ENCODE results near the gene TM7SF2. TPM values are rescaled to one million over a fixed set of nuclear protein-coding genes. Genes with fewer than 3 reads are reported as not detected.

The TM7SF2 gene
- total RNA-seq, 2 donors from 2014 or later = 22.8 to 26.8 TPM

Other genes with a start within 250 kb of the TM7SF2 start
- gene EHD1, start 233.3 kb upstream of the TM7SF2 start, total RNA-seq = 100 to 1,000 TPM; 136 to 159 TPM
- 10 to 100 TPM; 20.9 to 27.0 TPM for gene ATG2A, start 194.7 kb upstream of the TM7SF2 start, total RNA-seq
- 10 to 100 TPM; 15.0 to 24.0 TPM for gene PPP2R5B, start 187.2 kb upstream of the TM7SF2 start, total RNA-seq
- gene GPHA2, start 176.0 kb upstream of the TM7SF2 start, total RNA-seq = under 1 TPM; 0.58 to 0.81 TPM
- 1 to 10 TPM; 1.7 to 2.7 TPM for gene MAJIN, start 139.8 kb upstream of the TM7SF2 start, total RNA-seq
- gene BATF2, start 114.9 kb upstream of the TM7SF2 start, total RNA-seq = under 1 TPM; 0.31 to 0.39 TPM
- 100 to 1,000 TPM in 1 of 2 donors, 10 to 100 TPM in 1; 96.0 to 101 TPM for gene ARL2, start 97.7 kb upstream of the TM7SF2 start, total RNA-seq
- gene SNX15, start 84.4 kb upstream of the TM7SF2 start, total RNA-seq = 10 to 100 TPM; 31.5 to 38.7 TPM
- gene SAC3D1, start 70.7 kb upstream of the TM7SF2 start, total RNA-seq = 10 to 100 TPM; 18.1 to 21.6 TPM
- gene NAALADL1, start 53.3 kb upstream of the TM7SF2 start, total RNA-seq = 10 to 100 TPM; 25.0 to 31.6 TPM
- 100 to 1,000 TPM; 139 to 174 TPM for gene CDCA5, start 27.8 kb upstream of the TM7SF2 start, total RNA-seq
- gene ZFPL1, start 27.6 kb upstream of the TM7SF2 start, total RNA-seq = 10 to 100 TPM; 44.2 to 46.5 TPM
- 100 to 1,000 TPM; 118 to 119 TPM for gene VPS51, start 15.7 kb upstream of the TM7SF2 start, total RNA-seq
- 10 to 100 TPM in 1 of 2 donors, 1 to 10 TPM in 1; 9.9 to 10.4 TPM for gene ZNHIT2, start 5.8 kb downstream of the TM7SF2 start, total RNA-seq
- 1,000 to 10,000 TPM; 1,144 to 1,164 TPM for gene FAU, start 10.3 kb downstream of the TM7SF2 start, total RNA-seq
- 10 to 100 TPM; 73.6 to 89.8 TPM for gene MRPL49, start 10.4 kb downstream of the TM7SF2 start, total RNA-seq
- gene SYVN1, start 22.6 kb downstream of the TM7SF2 start, total RNA-seq = 10 to 100 TPM; 45.8 to 53.1 TPM
- gene SPDYC, start 58.4 kb downstream of the TM7SF2 start, total RNA-seq = not detected
- gene CAPN1, start 70.1 kb downstream of the TM7SF2 start, total RNA-seq = 100 to 1,000 TPM in 1 of 2 donors, 10 to 100 TPM in 1; 99.1 to 114 TPM
- 10 to 100 TPM; 54.2 to 67.0 TPM for gene POLA2, start 150.1 kb downstream of the TM7SF2 start, total RNA-seq
- gene CDC42EP2, start 203.0 kb downstream of the TM7SF2 start, total RNA-seq = 1 to 10 TPM; 1.4 to 2.3 TPM
- 100 to 1,000 TPM; 110 to 139 TPM for gene DPF2, start 222.0 kb downstream of the TM7SF2 start, total RNA-seq
- gene TIGD3, start 242.9 kb downstream of the TM7SF2 start, total RNA-seq = 1 to 10 TPM; 1.3 to 1.8 TPM

Data from activated T-cell treated with anti-CD3 and anti-CD28 coated beads, Interleukin-2, amount 50 U/mL, for 72 hours (primary cell).